OCI-LY7 (cell line): ENCODE results near the gene GJB5. TPM values are rescaled to one million over a fixed set of nuclear protein-coding genes. Genes with fewer than 3 reads are reported as not detected.

Experiments
- BruUV-seq: library from RNA; stranded (reverse); fragments of 400-500 nt; replicated peaks from 2 replicates; lab custom pipeline; 2021; lab: Mats Ljungman, UMichigan
- CTCF ChIA-PET: fragments of 300-600 bp; sonication (Branson Sonifier 250); formaldehyde crosslinking; loops from one replicate; lab custom pipeline; 2022; ENCODE audit warnings: antibody characterized with exemption; ENCODE audit not compliant: unreplicated experiment; lab: Charles Lee
- POLR2A ChIA-PET: fragments of 300-600 bp; sonication (Branson Sonifier 250); formaldehyde crosslinking; loops from one replicate; lab custom pipeline; 2022; ENCODE audit warnings: antibody characterized with exemption; lab: Charles Lee
- DNase-seq: peaks from one replicate; pipeline ENCODE4 v3.0.0-alpha.2; 2015; ENCODE audit warnings: low spot score
- H2AFZ ChIP-seq: fragments of 200-600 bp; sonication (generic), shearing (Covaris generic); 2 replicates; pipeline ENCODE4 v1.6.1; 2014; ENCODE audit warnings: mild to moderate bottlenecking, antibody characterized with exemption, low read length, moderate library complexity
- H3K27ac ChIP-seq: fragments of 200-600 bp; sonication (generic); 2 replicates; pipeline ENCODE4 v1.5.1; 2014; ENCODE audit warnings: mixed run types, low read depth, mild to moderate bottlenecking, moderate library complexity, low read length, inconsistent platforms; ENCODE audit not compliant: poor library complexity, severe bottlenecking
- H3K36me3 ChIP-seq: fragments of 200-600 bp; sonication (generic); 2 replicates; pipeline ENCODE4 v1.6.1; 2014; ENCODE audit warnings: mild to moderate bottlenecking, antibody characterized with exemption, low read length, moderate library complexity, mixed read lengths; ENCODE audit not compliant: insufficient read depth
- H3K4me1 ChIP-seq: fragments of 200-600 bp; sonication (generic); 2 replicates; pipeline ENCODE4 v1.5.1; 2014; ENCODE audit warnings: mild to moderate bottlenecking, low read length; ENCODE audit not compliant: insufficient read depth, poor library complexity, severe bottlenecking
- H3K4me2 ChIP-seq: fragments of 200-600 bp; sonication (generic); 2 replicates; pipeline ENCODE4 v1.6.1; 2014; ENCODE audit warnings: mild to moderate bottlenecking, low read length
- H3K4me3 ChIP-seq: fragments of 200-600 bp; sonication (generic); 2 replicates; pipeline ENCODE4 v1.5.1; 2014; ENCODE audit warnings: mild to moderate bottlenecking, low read depth, low read length; ENCODE audit not compliant: poor library complexity, severe bottlenecking
- H3K79me2 ChIP-seq: fragments of 200-600 bp; sonication (generic); 2 replicates; pipeline ENCODE4 v1.6.1; 2016; ENCODE audit warnings: low read depth, mild to moderate bottlenecking, low read length, moderate library complexity, mixed read lengths; ENCODE audit not compliant: insufficient read depth
- H3K9me2 ChIP-seq: fragments of 200-600 bp; sonication (generic); 2 replicates; pipeline ENCODE4 v1.6.1; 2016; ENCODE audit warnings: mild to moderate bottlenecking, low read length, mixed read lengths; ENCODE audit not compliant: insufficient read depth
- H3K9me3 ChIP-seq: fragments of 200-600 bp; sonication (generic); 2 replicates; pipeline ENCODE4 v1.6.1; 2014; ENCODE audit warnings: mild to moderate bottlenecking, mixed run types, low read length, mixed read lengths
- H4K20me1 ChIP-seq: fragments of 200-600 bp; sonication (generic); 2 replicates; pipeline ENCODE4 v1.6.1; 2014; ENCODE audit warnings: mild to moderate bottlenecking, antibody characterized with exemption, low read length, moderate library complexity, mixed read lengths; ENCODE audit not compliant: insufficient read depth
- EZH2phosphoT487 ChIP-seq: fragments of 200-600 bp; sonication (generic); IDR thresholded peaks from 2 replicates; pipeline ENCODE4 v1.6.1; 2018; ENCODE audit warnings: low read depth, borderline replicate concordance, mild to moderate bottlenecking, mixed run types, antibody characterized with exemption, low read length, moderate library complexity, mixed read lengths
- intact Hi-C: fragments of 100-400 bp; cut with micrococcal nuclease; formaldehyde crosslinking; loops from one replicate; pipeline ENCODE4 v1.10.0; 2022; ENCODE audit not compliant: unreplicated experiment
- total RNA-seq, 2 experiments: library from RNA; depleted of rRNA in 1 of 2; stranded (reverse); fragments of >200 nt in 1 of 2; shearing (Covaris generic) in 1 of 2; gene quantifications; 2 replicates each; pipeline ENCODE4 v1.2.3, GENCODE V29; 2014 to 2022
- TF ChIP-seq, protein P1 (sequence below): fragments of 200-600 bp; sonication (generic); conservative IDR thresholded peaks from 2 replicates; pipeline ENCODE4 v1.5.1; 2014; ENCODE audit warnings: mild to moderate bottlenecking, antibody characterized with exemption, low read length, moderate library complexity, mixed read lengths

Gene GJB5
- total RNA-seq, 2 experiments from 2014 or later: not detected

DNA sequence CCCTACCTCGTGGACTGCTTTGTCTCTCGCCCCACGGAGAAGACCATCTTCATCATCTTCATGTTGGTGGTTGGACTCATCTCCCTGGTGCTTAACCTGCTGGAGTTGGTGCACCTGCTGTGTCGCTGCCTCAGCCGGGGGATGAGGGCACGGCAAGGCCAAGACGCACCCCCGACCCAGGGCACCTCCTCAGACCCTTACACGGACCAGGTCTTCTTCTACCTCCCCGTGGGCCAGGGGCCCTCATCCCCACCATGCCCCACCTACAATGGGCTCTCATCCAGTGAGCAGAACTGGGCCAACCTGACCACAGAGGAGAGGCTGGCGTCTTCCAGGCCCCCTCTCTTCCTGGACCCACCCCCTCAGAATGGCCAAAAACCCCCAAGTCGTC is 39.9 kb downstream of the GJB5 start:
- POLR2A ChIA-PET: no interaction called here
- Histone ChIP-seq H3K9me3 (no peaks in the 10 kb centered on the region), H3K9me2 (no peaks in the 10 kb centered on the region), H3K79me2 (no peaks in the 10 kb centered on the region), H3K27ac (no peak overlapping the region), H3K4me1 (no peaks in the 10 kb centered on the region), H3K4me3 (no peak overlapping the region), H2AFZ (no peak overlapping the region), H4K20me1 (no peaks in the 10 kb centered on the region), H3K36me3 (no peaks in the 10 kb centered on the region), H3K4me2 (no peak overlapping the region)
- no TSS peak for BruUV-seq
- no peak for TF ChIP-seq EZH2phosphoT487
- TF ChIP-seq, protein P1, sequence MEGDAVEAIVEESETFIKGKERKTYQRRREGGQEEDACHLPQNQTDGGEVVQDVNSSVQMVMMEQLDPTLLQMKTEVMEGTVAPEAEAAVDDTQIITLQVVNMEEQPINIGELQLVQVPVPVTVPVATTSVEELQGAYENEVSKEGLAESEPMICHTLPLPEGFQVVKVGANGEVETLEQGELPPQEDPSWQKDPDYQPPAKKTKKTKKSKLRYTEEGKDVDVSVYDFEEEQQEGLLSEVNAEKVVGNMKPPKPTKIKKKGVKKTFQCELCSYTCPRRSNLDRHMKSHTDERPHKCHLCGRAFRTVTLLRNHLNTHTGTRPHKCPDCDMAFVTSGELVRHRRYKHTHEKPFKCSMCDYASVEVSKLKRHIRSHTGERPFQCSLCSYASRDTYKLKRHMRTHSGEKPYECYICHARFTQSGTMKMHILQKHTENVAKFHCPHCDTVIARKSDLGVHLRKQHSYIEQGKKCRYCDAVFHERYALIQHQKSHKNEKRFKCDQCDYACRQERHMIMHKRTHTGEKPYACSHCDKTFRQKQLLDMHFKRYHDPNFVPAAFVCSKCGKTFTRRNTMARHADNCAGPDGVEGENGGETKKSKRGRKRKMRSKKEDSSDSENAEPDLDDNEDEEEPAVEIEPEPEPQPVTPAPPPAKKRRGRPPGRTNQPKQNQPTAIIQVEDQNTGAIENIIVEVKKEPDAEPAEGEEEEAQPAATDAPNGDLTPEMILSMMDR: no peak
- no peak for DNase-seq
- CTCF ChIA-PET: no interaction called here
- intact Hi-C loops: no loop called here

GRCh38 chr1:34795916-34796315 is 41.1 kb downstream of the GJB5 start:
- CTCF ChIA-PET: no interaction called here
- intact Hi-C loops: no loop called here

GRCh38 chr1:34796990-34797389 is 42.1 kb downstream of the GJB5 start:
- Histone ChIP-seq H3K4me2 (no peak overlapping the region), H3K79me2 (no peaks in the 10 kb centered on the region), H3K4me1 (no peaks in the 10 kb centered on the region), H4K20me1 (no peaks in the 10 kb centered on the region), H3K27ac (no peak overlapping the region), H2AFZ (no peak overlapping the region), H3K4me3 (no peak overlapping the region), H3K9me3 (no peaks in the 10 kb centered on the region), H3K36me3 (no peaks in the 10 kb centered on the region), H3K9me2 (no peaks in the 10 kb centered on the region)
- TF ChIP-seq, protein P1: no peak
- no peak for TF ChIP-seq EZH2phosphoT487
- BruUV-seq: no TSS peak
- POLR2A ChIA-PET: no interaction called here
- intact Hi-C loops: no loop called here
- CTCF ChIA-PET: no interaction called here
- no peak for DNase-seq

More at GRCh38 chr1:34795916-34796315, 41.1 kb downstream of the GJB5 start:
- Histone ChIP-seq H3K4me3 (no peak overlapping the region), H3K4me1 (no peaks in the 10 kb centered on the region), H3K9me3 (no peaks in the 10 kb centered on the region), H3K4me2 (no peak overlapping the region), H4K20me1 (no peaks in the 10 kb centered on the region), H3K27ac (no peak overlapping the region), H3K36me3 (no peaks in the 10 kb centered on the region), H3K79me2 (no peaks in the 10 kb centered on the region), H2AFZ (no peak overlapping the region), H3K9me2 (no peaks in the 10 kb centered on the region)
- BruUV-seq: no TSS peak
- DNase-seq: no peak
- TF ChIP-seq, protein P1: no peak
- no peak for TF ChIP-seq EZH2phosphoT487
- POLR2A ChIA-PET: no interaction called here
